Body of pancreas (tissue), 4 donors: ENCODE results near the gene RALA.

Source experiments
- CTCF ChIP-seq, 7 experiments: fragments of 450-650 bp in 4 of 7; fragments of 200-600 bp in 3 of 7; sonication (generic) in 3 of 7; IDR thresholded peaks; one replicate each; pipeline ENCODE4 v1.5.1; 2016 to 2019; ENCODE audit warnings: antibody characterized with exemption in 7 of 7
- POLR2A ChIP-seq, 3 donors: fragments of 450-650 bp; IDR thresholded peaks; one replicate each; pipeline ENCODE4 v1.6.1; 2016; ENCODE audit warnings: antibody characterized with exemption in 3 of 3, mild to moderate bottlenecking in 2 of 3

GRCh38 chr7:39594988-39595620 is 28.3 kb upstream of the RALA start:
- TF ChIP-seq POLR2A (IDR thresholded peaks at IDR 0.05), result no peak
- no peak for TF ChIP-seq CTCF (IDR thresholded peaks at IDR 0.05)
